ENCODE results near the gene CCDC51. TPM values are rescaled to one million over a fixed set of nuclear protein-coding genes. Genes with fewer than 3 reads are reported as not detected.

Gene CCDC51
- polyA plus RNA-seq, 2 of the 4 experiments (the other 2 are of a cell fraction), result 19.8 to 26.7 TPM

- 0 out of 6 replicates have a peak overlapping the region, but pooled peaks of 1 of the 2 experiments have one; percentile 26 for H3K27ac ChIP-seq
- DNase-seq (ENCODE audit: low read depth in 1 of 2, low spot score in 1 of 2) (no peak), ATAC-seq (no peak), FAIRE-seq (no peak)
- WGBS (ENCODE audit: missing lambda C conversion rate), result 60% methylated on average over 4 of the region's 11 CpGs
- TF ChIP-seq NFE2L2 (conservative IDR thresholded peaks at IDR 0.05; ENCODE audit: low read length) (no peak), MYC (IDR thresholded peaks at IDR 0.05; ENCODE audit: borderline replicate concordance, low read length) (no peak), NPAS2 (CRISPR knock-in tag; IDR thresholded peaks at IDR 0.05; ENCODE audit: borderline replicate concordance) (no peak), FOSL2 (IDR thresholded peaks at IDR 0.05) (no peak), FOSL2 (CRISPR knock-in tag; IDR thresholded peaks at IDR 0.05) (no peak), FOSB (CRISPR knock-in tag; IDR thresholded peaks at IDR 0.05) (no peak), RNF2 (IDR thresholded peaks at IDR 0.05; ENCODE audit: borderline replicate concordance, low read depth) (no peak), RFX5 (IDR thresholded peaks at IDR 0.05) (no peak), BHLHE40 (IDR thresholded peaks at IDR 0.05; ENCODE audit: low read depth, low read length) (no peak), CTCF (IDR thresholded peaks at IDR 0.05) (no peak)
- ChIA-PET CTCF (interaction anchor here (1.8 to 31.5 kb wide), 3 partner anchors 5 to 153 kb away, joined by 4 to 488 read pairs (median 488); partner anchors contain the start of gene PLXNB1), POLR2A (no interaction called here)
- H3K4me1 ChIP-seq, result peaks cover 42% of the 10 kb centered on the region
- H3K9me3 ChIP-seq, result no peaks in the 10 kb centered on the region
- no peak overlapping the region for H3K4me2 ChIP-seq
- H3K4me3 ChIP-seq, result no peak overlapping the region
Observed at GRCh38 chr3:48426401-48426909, 13.5 kb downstream of the CCDC51 start.

- CTCF ChIA-PET, result interaction anchor here (1.8 to 31.5 kb wide), 3 partner anchors 6 to 152 kb away, joined by 4 to 488 read pairs (median 488); partner anchors contain the start of gene PLXNB1
- Histone ChIP-seq H3K27ac (no peak overlapping the region), H3K4me1 (peaks cover 33% of the 10 kb centered on the region), H3K4me3 (no peak overlapping the region), H3K9me3 (no peaks in the 10 kb centered on the region), H3K4me2 (no peak overlapping the region)
- FAIRE-seq (no peak), DNase-seq (ENCODE audit: low read depth in 1 of 2, low spot score in 1 of 2) (no peak), ATAC-seq (no peak)
- 78% methylated on average over 4 of the region's 13 CpGs for WGBS (ENCODE audit: missing lambda C conversion rate)
- POLR2A ChIA-PET, result no interaction called here
- TF ChIP-seq JUN (IDR thresholded peaks at IDR 0.05), result no peak
Observed at GRCh38 chr3:48425281-48425812, 14.6 kb downstream of the CCDC51 start.

- no peak for FAIRE-seq
- no peak overlapping the region for H3K4me2 ChIP-seq
- no peak for DNase-seq (ENCODE audit: low read depth in 1 of 2, low spot score in 1 of 2)
- ChIA-PET CTCF (interaction anchor here (0.9 to 31.5 kb wide), 5 partner anchors 7 to 192 kb away, joined by 3 to 488 read pairs (median 4); partner anchors contain the start of gene PLXNB1), POLR2A (no interaction called here)
- no peaks in the 10 kb centered on the region for H3K9me3 ChIP-seq
- no peak overlapping the region for H3K27ac ChIP-seq
- no peak overlapping the region for H3K4me3 ChIP-seq
- peaks cover 27% of the 10 kb centered on the region for H3K4me1 ChIP-seq
- ATAC-seq, result no peak
- TF ChIP-seq TFCP2L1 (CRISPR knock-in tag; IDR thresholded peaks at IDR 0.05), result no peak
- no peak for TF ChIP-seq GATA3 (IDR thresholded peaks at IDR 0.05; ENCODE audit: borderline replicate concordance)
- TF ChIP-seq ZC3H11A (IDR thresholded peaks at IDR 0.05), result no peak
- no peak for TF ChIP-seq EP300 (IDR thresholded peaks at IDR 0.05)
- no peak for TF ChIP-seq PHF8 (IDR thresholded peaks at IDR 0.05; ENCODE audit: borderline replicate concordance, low read depth)
- WGBS (ENCODE audit: missing lambda C conversion rate), result 96% methylated on average over 9 of the region's 27 CpGs
Observed at GRCh38 chr3:48423883-48424695, 15.8 kb downstream of the CCDC51 start.

- Histone ChIP-seq H3K4me1 (peaks cover 27% of the 10 kb centered on the region), H3K4me3 (no peak overlapping the region), H3K4me2 (no peak overlapping the region), H3K9me3 (no peaks in the 10 kb centered on the region), H3K27ac (no peak overlapping the region)
- DNase-seq (ENCODE audit: low read depth in 1 of 2, low spot score in 1 of 2) (no peak), FAIRE-seq (no peak), ATAC-seq (no peak)
- POLR2A ChIA-PET, result no interaction called here
- 83% methylated on average over 8 of the region's 25 CpGs for WGBS (ENCODE audit: missing lambda C conversion rate)
- CTCF ChIA-PET, result interaction anchor here (1.3 to 31.5 kb wide), 5 partner anchors 8 to 150 kb away, joined by 4 to 488 read pairs (median 6); partner anchors contain the start of gene PLXNB1
- TF ChIP-seq NR3C1 (IDR thresholded peaks at IDR 0.05), result no peak
- no peak for TF ChIP-seq RAD21 (conservative IDR thresholded peaks at IDR 0.05 in 1 of 2, IDR thresholded peaks at IDR 0.05 in 1 of 2)
- no peak for TF ChIP-seq FOXS1 (CRISPR knock-in tag; IDR thresholded peaks at IDR 0.05)
- TF ChIP-seq MAX (IDR thresholded peaks at IDR 0.05), result no peak
- no peak for TF ChIP-seq MAZ (IDR thresholded peaks at IDR 0.05; ENCODE audit: borderline replicate concordance, low read depth, low read length)
- no peak for TF ChIP-seq EHF (CRISPR knock-in tag; IDR thresholded peaks at IDR 0.05)
- TF ChIP-seq NFE2L2 (conservative IDR thresholded peaks at IDR 0.05; ENCODE audit: low read length), result no peak
- TF ChIP-seq BHLHE40 (IDR thresholded peaks at IDR 0.05; ENCODE audit: low read depth, low read length), result no peak
- no peak for TF ChIP-seq KDM1A (IDR thresholded peaks at IDR 0.05; ENCODE audit: low read depth)
- no peak for TF ChIP-seq PBX3 (IDR thresholded peaks at IDR 0.05)
- TF ChIP-seq ESRRA (IDR thresholded peaks at IDR 0.05; ENCODE audit: borderline replicate concordance, low read length), result no peak
- no peak for TF ChIP-seq CBX8 (IDR thresholded peaks at IDR 0.05)
Observed at GRCh38 chr3:48423241-48423882, 16.6 kb downstream of the CCDC51 start.

All from A549 (cell line).